Measurements from ENCODE around the gene PEAK1.
"Not testable (repeated sequence)": the region's sequence is repeated elsewhere in the genome, so short reads cannot be mapped to it uniquely, and the experiment has no call there.

PEAK1 gene

GRCh38 chr15:77292969-77293558 is 126.8 kb downstream of the PEAK1 start:
- no peak for TF ChIP-seq JUND (IDR thresholded peaks at IDR 0.05; ENCODE audit: low read depth)
- DNase-seq (ENCODE audit: low read depth in 1 of 2, low spot score in 1 of 2): no peak
- in situ Hi-C loops (cut with HindIII; ENCODE audit: low pct_unique_long_range_greater_than_20kb, low sequenced_read_pairs): no loop called here

GRCh38 chr15:77291107-77291506 is 128.8 kb downstream of the PEAK1 start:
- TF ChIP-seq JUND (IDR thresholded peaks at IDR 0.05; ENCODE audit: low read depth): no peak
- in situ Hi-C loops (cut with HindIII; ENCODE audit: low pct_unique_long_range_greater_than_20kb, low sequenced_read_pairs): no loop called here
- DNase-seq (ENCODE audit: low read depth in 1 of 2, low spot score in 1 of 2): no peak

GRCh38 chr15:77287385-77287784 is 132.5 kb downstream of the PEAK1 start:
- DNase-seq (ENCODE audit: low read depth in 1 of 2, low spot score in 1 of 2): no peak
- TF ChIP-seq JUND (IDR thresholded peaks at IDR 0.05; ENCODE audit: low read depth): no peak
- in situ Hi-C loops (cut with HindIII; ENCODE audit: low pct_unique_long_range_greater_than_20kb, low sequenced_read_pairs): no loop called here

- no peak for TF ChIP-seq JUND (IDR thresholded peaks at IDR 0.05; ENCODE audit: low read depth)
Observed at GRCh38 chr15:77285057-77285997, 134.6 kb downstream of the PEAK1 start.

GRCh38 chr15:77282333-77282732 is 137.6 kb downstream of the PEAK1 start:
- TF ChIP-seq JUND (IDR thresholded peaks at IDR 0.05; ENCODE audit: low read depth): no peak
- in situ Hi-C loops (cut with HindIII; ENCODE audit: low pct_unique_long_range_greater_than_20kb, low sequenced_read_pairs): no loop called here
- DNase-seq (ENCODE audit: low read depth in 1 of 2, low spot score in 1 of 2): no peak

More at GRCh38 chr15:77285057-77285997, 134.6 kb downstream of the PEAK1 start:
- in situ Hi-C loops (cut with HindIII; ENCODE audit: low pct_unique_long_range_greater_than_20kb, low sequenced_read_pairs): no loop called here
- DNase-seq (ENCODE audit: low read depth in 1 of 2, low spot score in 1 of 2): no peak

- no peak for DNase-seq (ENCODE audit: low read depth in 1 of 2, low spot score in 1 of 2)
- in situ Hi-C loops (cut with HindIII; ENCODE audit: low pct_unique_long_range_greater_than_20kb, low sequenced_read_pairs): no loop called here
- no peak for TF ChIP-seq JUND (IDR thresholded peaks at IDR 0.05; ENCODE audit: low read depth)
Observed at GRCh38 chr15:77276943-77277342, 143.0 kb downstream of the PEAK1 start.

- no peak for TF ChIP-seq JUND (IDR thresholded peaks at IDR 0.05; ENCODE audit: low read depth)
- in situ Hi-C loops (cut with HindIII; ENCODE audit: low pct_unique_long_range_greater_than_20kb, low sequenced_read_pairs): no loop called here
- no peak for DNase-seq (ENCODE audit: low read depth in 1 of 2, low spot score in 1 of 2)
Observed at GRCh38 chr15:77276096-77276495, 143.8 kb downstream of the PEAK1 start.

- in situ Hi-C loops (cut with HindIII; ENCODE audit: low pct_unique_long_range_greater_than_20kb, low sequenced_read_pairs); DNase-seq (ENCODE audit: low read depth in 1 of 2, low spot score in 1 of 2): not testable (repeated sequence)
Observed at GRCh38 chr15:77273136-77273535, 146.8 kb downstream of the PEAK1 start.

- DNase-seq (ENCODE audit: low read depth in 1 of 2, low spot score in 1 of 2): peak in 1 of 2 experiments; percentile 5
- in situ Hi-C loops (cut with HindIII; ENCODE audit: low pct_unique_long_range_greater_than_20kb, low sequenced_read_pairs): no loop called here
- TF ChIP-seq JUND (IDR thresholded peaks at IDR 0.05; ENCODE audit: low read depth): no peak
Observed at GRCh38 chr15:77266708-77267386, 153.1 kb downstream of the PEAK1 start.

GRCh38 chr15:77255385-77255784 is 164.5 kb downstream of the PEAK1 start:
- no peak for TF ChIP-seq JUND (IDR thresholded peaks at IDR 0.05; ENCODE audit: low read depth)
- in situ Hi-C loops (cut with HindIII; ENCODE audit: low pct_unique_long_range_greater_than_20kb, low sequenced_read_pairs): no loop called here
- no peak for DNase-seq (ENCODE audit: low read depth in 1 of 2, low spot score in 1 of 2)

GRCh38 chr15:77251662-77252061 is 168.2 kb downstream of the PEAK1 start:
- in situ Hi-C loops (cut with HindIII; ENCODE audit: low pct_unique_long_range_greater_than_20kb, low sequenced_read_pairs): no loop called here
- DNase-seq (ENCODE audit: low read depth in 1 of 2, low spot score in 1 of 2): no peak
- TF ChIP-seq JUND (IDR thresholded peaks at IDR 0.05; ENCODE audit: low read depth): no peak

GRCh38 chr15:77247116-77247515 is 172.8 kb downstream of the PEAK1 start:
- TF ChIP-seq JUND (IDR thresholded peaks at IDR 0.05; ENCODE audit: low read depth): no peak
- in situ Hi-C loops (cut with HindIII; ENCODE audit: low pct_unique_long_range_greater_than_20kb, low sequenced_read_pairs): no loop called here
- DNase-seq (ENCODE audit: low read depth in 1 of 2, low spot score in 1 of 2): no peak
